ENCODE data around the gene KLHL10.
A peak's percentile ranks its signal among the peaks of the same experiment; 100 is the strongest.
"Not testable (repeated sequence)": the region's sequence is repeated elsewhere in the genome, so short reads cannot be mapped to it uniquely, and the experiment has no call there.

KLHL10 gene

DNA sequence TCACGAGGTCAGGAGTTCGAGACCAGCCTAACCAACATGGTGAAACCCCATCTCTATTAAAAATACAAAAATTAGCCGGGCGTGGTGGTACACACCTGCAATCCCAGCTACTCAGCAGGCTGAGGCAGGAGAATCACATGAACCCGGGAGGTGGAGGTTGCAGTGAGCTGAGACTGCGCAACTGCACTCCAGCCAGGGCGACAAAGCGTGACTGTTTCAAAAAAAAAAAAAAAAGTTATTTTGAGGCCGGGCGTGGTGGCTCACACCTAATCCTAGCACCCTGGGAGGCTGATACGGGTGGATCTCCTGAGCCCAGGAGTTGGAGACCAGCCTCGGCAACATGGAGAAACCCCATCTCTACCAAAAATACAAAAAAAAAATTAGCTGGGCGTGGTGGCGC lies 13.8 kb downstream of the KLHL10 start:
- DNase-seq (ENCODE audit: low spot score): not testable (repeated sequence)

GRCh38 chr17:41860254-41860931 lies 22.8 kb downstream of the KLHL10 start:
- DNase-seq (ENCODE audit: low spot score): no peak

DNA sequence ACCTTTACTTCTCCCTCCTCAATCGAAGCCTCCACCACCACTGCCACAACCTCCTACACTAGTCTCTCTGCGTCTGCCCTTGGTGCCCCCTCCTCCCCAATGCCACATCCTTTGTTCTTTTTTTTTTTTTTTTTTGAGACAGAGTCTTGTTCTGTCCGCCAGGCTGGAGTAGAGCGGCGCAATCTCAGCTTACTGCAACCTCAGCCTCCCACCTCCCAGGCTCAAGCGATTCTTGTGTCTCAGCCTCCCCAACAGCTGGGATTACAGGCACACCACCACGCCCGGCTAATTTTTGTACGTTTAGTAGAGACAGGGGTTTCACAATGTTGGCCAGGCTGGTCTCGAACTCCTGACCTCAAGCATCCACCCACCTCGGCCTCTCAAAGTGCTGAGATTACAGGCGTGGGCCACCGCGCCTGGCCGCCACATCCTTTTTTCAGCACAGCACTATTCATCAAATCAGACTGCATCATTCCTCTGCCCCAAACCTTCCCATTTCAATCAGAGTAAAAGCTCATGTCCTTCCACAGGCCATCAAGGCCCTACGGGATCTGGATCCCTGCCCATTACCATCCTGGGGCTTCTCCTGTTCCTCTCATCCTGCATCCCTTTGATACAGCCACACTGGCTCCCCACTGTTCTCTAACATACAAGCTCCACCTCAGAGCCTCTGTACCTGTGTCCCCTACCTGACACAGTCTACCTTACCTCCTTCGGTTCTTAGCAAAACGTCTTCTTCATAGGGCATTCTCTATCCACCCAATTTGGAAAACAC lies 25.6 kb downstream of the KLHL10 start:
- no peak for DNase-seq (ENCODE audit: low spot score)

- peak; percentile 76 for DNase-seq (ENCODE audit: low spot score)
Observed at GRCh38 chr17:41864498-41864835, 26.8 kb downstream of the KLHL10 start.

- DNase-seq (ENCODE audit: low spot score): peak; percentile 97
Observed at GRCh38 chr17:41864836-41865595, 27.4 kb downstream of the KLHL10 start, which contains the start of gene KLHL11. Gene KLHL11, minus strand, starts transcription at chr17:41865423. Its CDS starts 53 bp downstream, at chr17:41865370.

DNA sequence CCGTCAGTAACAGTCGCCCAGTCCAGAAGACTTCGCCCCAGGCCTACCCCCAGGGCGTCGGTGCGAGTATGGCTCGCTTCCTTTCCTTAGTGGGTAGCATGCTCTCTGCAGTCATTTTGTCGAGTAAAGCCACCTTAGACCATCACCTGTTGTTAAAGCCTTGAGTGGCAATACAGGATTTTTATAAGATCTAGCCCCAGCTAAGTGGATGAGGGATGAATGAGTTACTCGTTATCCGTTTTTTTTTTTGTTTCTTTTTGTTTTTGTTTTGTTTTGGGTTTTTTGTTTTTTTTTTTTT lies 27.9 kb downstream of the KLHL10 start:
- no peak for DNase-seq (ENCODE audit: low spot score)

DNA sequence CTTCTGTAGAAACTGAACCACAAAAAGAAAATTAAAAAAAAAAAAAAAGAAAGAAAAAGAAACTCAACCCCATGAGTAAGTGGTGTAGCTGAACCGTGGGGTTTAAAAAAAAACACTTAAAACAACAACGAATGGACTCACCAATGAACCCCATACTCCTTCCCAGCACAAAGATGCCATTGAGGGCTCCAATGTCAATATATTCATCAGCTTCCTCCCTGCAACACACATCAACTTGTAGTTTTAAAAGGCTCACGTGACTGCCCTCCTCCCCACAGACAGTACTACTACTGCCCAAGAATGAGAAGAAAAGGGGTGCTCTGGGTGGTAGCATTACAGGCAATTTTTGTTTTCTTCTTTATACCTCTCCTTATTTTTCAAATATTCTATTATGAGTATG lies 30.9 kb downstream of the KLHL10 start:
- no peak for DNase-seq (ENCODE audit: low spot score)

- no peak for DNase-seq (ENCODE audit: low spot score)
Observed at GRCh38 chr17:41869426-41869825, 31.8 kb downstream of the KLHL10 start.

- DNase-seq (ENCODE audit: low spot score): no peak
Observed at GRCh38 chr17:41870097-41870496, 32.5 kb downstream of the KLHL10 start.

DNA sequence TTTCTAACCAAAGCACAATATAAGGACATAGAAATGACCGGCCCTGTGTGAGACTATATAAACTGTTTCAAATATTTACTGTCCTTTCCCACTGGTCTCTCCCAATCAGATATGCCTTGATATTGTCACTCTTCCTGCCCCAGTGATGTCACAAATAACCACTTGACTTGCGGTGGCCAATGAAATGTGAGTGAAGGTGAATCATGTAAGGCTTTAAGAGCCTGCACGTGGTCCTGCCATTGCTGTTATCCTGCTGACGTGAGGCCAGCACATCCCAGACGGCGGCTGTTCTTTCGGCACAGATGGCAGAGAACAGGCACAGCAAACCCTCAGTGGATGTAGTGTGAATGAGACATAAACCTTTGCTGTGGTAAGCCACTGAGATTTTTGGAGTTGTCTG lies 33.0 kb downstream of the KLHL10 start:
- no peak for DNase-seq (ENCODE audit: low spot score)

GRCh38 chr17:41871789-41872188 lies 34.2 kb downstream of the KLHL10 start:
- DNase-seq (ENCODE audit: low spot score): no peak

GRCh38 chr17:41873559-41874292 lies 36.1 kb downstream of the KLHL10 start:
- no peak for DNase-seq (ENCODE audit: low spot score)

DNA sequence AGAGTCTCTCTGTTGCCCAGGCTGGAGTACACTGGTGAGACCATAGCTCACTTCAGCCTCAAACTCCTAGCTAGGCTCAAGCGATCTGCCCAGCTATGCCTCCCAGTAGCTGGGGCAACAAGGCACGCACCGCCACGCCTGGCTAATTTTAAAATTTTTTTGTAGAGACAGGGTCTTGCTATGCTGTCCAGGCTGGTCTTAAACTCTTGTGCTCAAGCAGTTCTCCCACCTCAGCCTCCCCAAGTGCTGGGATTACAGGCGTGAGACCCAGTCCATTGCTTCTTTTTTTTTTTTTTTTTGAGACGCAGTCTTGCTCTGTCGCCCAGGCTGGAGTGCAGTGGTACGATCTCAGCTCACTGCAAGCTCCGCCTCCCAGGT lies 36.7 kb downstream of the KLHL10 start:
- DNase-seq (ENCODE audit: low spot score): not testable (repeated sequence)

DNA sequence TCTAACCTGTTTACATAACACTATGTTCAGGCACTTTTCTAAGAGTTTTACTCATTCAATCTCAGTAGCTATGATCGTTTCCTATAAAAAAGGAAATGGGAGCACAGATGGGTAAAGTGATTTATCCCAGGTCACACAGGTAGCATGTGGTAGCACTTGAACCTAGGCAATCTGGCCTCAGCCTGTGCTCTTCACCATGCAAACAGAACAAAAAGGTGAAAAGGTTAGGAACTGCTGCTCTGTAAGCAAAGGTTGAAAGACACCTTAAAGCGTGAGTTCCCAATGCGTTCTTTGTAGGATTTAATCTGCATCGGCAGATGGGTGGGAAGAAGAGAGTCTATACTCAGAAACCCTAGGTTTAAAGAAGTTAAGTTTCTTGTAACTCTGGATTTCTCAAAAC lies 42.5 kb downstream of the KLHL10 start:
- no peak for DNase-seq (ENCODE audit: low spot score)

- DNase-seq (ENCODE audit: low spot score): no peak
Observed at GRCh38 chr17:41882756-41883155, 45.1 kb downstream of the KLHL10 start.

- peak; percentile 39 for DNase-seq (ENCODE audit: low spot score)
Observed at GRCh38 chr17:41885733-41886132, 48.1 kb downstream of the KLHL10 start.

GRCh38 chr17:41888332-41888965 lies 50.8 kb downstream of the KLHL10 start:
- DNase-seq (ENCODE audit: low spot score): no peak

DNA sequence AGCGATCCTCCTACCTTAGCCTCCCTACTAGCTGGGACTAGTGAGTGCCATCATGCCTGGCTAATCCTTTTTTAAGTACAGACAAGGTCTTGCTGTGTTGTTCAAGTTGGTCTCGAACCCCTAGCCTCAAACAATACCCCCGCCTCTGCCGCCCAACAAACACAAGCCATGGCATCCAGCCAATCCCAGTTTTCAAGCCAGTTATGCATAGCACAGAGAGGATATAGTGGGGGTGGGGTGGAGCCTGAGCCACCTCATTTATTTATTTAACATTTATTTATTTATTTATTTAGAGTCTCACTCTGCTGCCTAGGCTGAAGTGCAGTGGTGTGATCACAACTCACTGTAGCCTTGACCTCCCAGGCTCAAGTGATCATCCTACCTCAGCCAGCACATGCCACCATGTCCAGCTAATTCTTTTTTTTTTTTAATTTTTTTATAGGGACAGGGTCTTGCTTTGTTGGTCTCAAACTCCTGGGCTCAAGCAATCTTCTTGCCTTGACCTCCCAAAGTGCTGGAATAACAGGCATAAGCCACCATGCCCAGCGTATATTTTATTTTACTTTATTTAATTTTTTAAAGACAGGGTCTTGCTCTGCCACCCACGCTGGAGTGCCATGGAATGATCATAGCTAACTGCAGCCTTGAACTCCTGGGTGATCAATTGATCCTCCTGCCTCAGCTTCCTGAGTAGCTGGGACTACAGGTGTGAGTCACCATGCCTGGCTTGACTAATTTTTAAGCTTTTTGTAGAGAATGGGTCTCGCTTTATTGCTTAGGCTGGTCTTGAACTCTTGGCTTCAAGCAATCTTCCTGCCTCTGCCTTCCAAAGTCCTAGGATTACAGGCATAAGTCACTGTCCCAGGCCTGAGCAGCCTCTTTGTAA lies 53.8 kb downstream of the KLHL10 start:
- DNase-seq (ENCODE audit: low spot score): no peak

- no peak for DNase-seq (ENCODE audit: low spot score)
Observed at GRCh38 chr17:41892021-41892376, 54.4 kb downstream of the KLHL10 start.

- no peak for DNase-seq (ENCODE audit: low spot score)
Observed at GRCh38 chr17:41893384-41893783, 55.8 kb downstream of the KLHL10 start.

- DNase-seq (ENCODE audit: low spot score): no peak
Observed at GRCh38 chr17:41894791-41895331, 57.2 kb downstream of the KLHL10 start.
